Measurements from ENCODE around the gene KCTD10. TPM values are rescaled to one million over a fixed set of nuclear protein-coding genes. Genes with fewer than 3 reads are reported as not detected.

Gene KCTD10
- total RNA-seq, 2 donors from 2014 or later = 34.4 to 55.9 TPM

DNA sequence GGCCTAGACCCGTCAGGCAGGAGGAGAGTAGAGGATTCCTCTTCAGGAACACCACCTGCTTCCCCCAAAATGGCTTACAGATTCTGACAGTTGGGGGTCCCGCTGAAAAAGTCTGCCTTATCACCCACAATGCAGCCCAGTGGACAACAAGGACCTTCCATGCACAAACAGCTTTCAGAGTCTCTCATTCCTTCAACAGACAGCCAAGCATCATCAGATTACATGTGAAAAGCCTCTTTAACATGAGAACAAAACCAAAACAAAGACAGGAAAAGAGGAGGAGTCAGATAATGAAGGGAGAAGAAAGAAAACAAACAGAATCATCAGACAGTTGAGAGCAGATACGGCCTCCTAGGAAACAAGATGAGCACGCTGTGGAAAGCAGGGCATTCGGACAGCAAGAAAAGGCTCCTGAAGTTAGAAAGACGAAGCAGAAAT lies 18.3 kb downstream of the KCTD10 start:
- Histone ChIP-seq H3K27ac (peak overlapping the region; percentile 57 to 99), H3K4me3 (no peak overlapping the region), H3K4me1 (peaks cover 0 to 65% of the 10 kb centered on the region in 2 donors), H3K27me3 (no peaks in the 10 kb centered on the region), H3K36me3 (peaks cover 53% of the 10 kb centered on the region), H3K9me3 (no peaks in the 10 kb centered on the region)
- DNase-seq (ENCODE audit: low spot score) = no peak
- TF ChIP-seq, protein P1, sequence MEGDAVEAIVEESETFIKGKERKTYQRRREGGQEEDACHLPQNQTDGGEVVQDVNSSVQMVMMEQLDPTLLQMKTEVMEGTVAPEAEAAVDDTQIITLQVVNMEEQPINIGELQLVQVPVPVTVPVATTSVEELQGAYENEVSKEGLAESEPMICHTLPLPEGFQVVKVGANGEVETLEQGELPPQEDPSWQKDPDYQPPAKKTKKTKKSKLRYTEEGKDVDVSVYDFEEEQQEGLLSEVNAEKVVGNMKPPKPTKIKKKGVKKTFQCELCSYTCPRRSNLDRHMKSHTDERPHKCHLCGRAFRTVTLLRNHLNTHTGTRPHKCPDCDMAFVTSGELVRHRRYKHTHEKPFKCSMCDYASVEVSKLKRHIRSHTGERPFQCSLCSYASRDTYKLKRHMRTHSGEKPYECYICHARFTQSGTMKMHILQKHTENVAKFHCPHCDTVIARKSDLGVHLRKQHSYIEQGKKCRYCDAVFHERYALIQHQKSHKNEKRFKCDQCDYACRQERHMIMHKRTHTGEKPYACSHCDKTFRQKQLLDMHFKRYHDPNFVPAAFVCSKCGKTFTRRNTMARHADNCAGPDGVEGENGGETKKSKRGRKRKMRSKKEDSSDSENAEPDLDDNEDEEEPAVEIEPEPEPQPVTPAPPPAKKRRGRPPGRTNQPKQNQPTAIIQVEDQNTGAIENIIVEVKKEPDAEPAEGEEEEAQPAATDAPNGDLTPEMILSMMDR (IDR thresholded peaks at IDR 0.05) = no peak

DNA sequence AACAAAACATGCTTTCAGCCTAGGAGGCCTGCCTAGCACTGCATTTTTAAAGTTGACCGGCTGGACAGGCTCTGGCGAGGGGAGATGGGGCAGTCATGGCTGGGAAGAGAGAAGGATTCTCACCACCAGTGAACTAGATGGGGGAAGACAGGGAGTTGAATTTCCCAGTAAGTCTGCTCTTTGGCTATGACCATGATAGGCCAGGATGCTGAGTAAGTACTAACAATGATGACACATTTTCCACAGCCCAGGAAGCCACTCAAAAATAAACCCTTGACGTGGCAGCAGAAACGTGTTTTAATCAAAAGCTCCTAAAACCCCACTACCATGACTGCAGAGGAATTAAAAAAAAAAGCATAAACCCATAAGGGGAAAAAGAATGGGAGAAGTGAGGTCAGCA lies 19.0 kb downstream of the KCTD10 start:
- no peak for DNase-seq (ENCODE audit: low spot score)
- H3K36me3 ChIP-seq = peaks cover 60% of the 10 kb centered on the region
- peaks cover 0 to 58% of the 10 kb centered on the region in 2 donors for H3K4me1 ChIP-seq
- no peaks in the 10 kb centered on the region for H3K27me3 ChIP-seq
- H3K27ac ChIP-seq = peak overlapping the region; percentile 57 to 99
- no peak overlapping the region for H3K4me3 ChIP-seq
- no peaks in the 10 kb centered on the region for H3K9me3 ChIP-seq
- TF ChIP-seq, protein P1 (IDR thresholded peaks at IDR 0.05) = no peak

DNA sequence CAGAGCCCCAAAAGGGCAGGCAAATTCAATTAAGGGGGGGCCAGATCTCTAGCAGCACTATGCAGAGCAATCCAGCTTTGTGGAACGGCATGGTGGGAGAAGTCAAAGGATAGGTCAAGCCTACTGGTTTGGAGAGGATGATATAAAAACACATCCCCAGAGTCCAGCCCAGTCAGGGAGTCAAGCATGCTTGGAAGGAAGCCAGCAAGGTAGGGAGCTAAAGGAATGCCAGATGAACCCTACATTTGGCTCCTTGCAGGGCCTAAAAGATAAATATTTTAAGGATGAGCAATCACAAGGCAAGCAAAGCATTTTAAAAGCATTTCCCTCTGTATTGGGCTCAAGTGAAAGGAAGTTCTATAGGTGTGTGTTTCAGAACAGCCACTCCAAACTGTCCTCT lies 21.4 kb downstream of the KCTD10 start:
- Histone ChIP-seq H3K27ac (no peak overlapping the region), H3K9me3 (no peaks in the 10 kb centered on the region), H3K36me3 (peaks cover 84% of the 10 kb centered on the region), H3K4me3 (no peak overlapping the region), H3K4me1 (peaks cover 0 to 34% of the 10 kb centered on the region in 2 donors), H3K27me3 (no peaks in the 10 kb centered on the region)
- TF ChIP-seq, protein P1 (IDR thresholded peaks at IDR 0.05) = no peak
- no peak for DNase-seq (ENCODE audit: low spot score)

DNA sequence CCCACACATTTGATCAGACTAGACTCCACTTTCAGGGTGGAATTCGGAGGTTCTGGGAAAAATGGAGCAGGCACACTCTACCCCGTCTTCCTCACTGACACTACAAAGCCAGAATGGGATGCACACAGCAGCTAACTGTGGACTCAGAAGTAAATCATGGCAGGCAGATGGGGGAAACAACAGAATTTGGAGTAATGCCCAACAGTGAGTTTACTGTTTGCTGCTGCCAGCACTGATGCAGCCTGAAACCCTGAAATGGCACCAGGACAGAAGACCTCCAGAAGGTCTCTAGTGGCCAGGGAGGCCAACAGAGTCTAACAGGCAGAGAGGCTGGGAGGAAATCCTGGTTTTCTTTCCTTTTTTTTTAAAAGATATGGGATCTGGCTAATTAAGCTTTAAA lies 24.6 kb downstream of the KCTD10 start:
- Histone ChIP-seq H3K36me3 (peaks cover 78% of the 10 kb centered on the region), H3K4me1 (peaks cover 0 to 6% of the 10 kb centered on the region in 2 donors), H3K4me3 (no peak overlapping the region), H3K27ac (no peak overlapping the region), H3K9me3 (no peaks in the 10 kb centered on the region), H3K27me3 (no peaks in the 10 kb centered on the region)
- no peak for DNase-seq (ENCODE audit: low spot score)
- TF ChIP-seq, protein P1 (IDR thresholded peaks at IDR 0.05) = no peak

DNA sequence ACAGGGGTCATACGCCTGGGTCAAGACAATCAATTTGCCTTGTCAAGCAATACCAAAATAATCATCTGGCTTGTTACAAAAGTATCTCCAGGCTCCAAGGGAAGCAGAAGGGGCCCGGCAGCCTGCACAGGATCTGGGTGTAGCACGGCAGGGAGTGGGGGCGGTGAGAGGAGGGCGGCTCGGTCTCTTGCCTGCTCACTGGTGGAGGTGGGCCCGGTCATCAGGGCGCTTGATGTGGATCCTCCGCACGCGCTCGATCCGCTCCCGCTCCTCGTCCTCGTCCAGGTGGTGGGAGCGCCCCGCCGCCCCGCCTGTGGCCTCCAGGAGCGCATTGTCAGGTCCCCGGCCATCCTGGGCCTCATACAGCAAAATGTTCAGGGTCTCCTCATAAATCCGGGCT lies 25.7 kb downstream of the KCTD10 start:
- H3K27ac ChIP-seq = no peak overlapping the region
- peaks cover 0 to 10% of the 10 kb centered on the region in 2 donors for H3K4me1 ChIP-seq
- no peak overlapping the region for H3K4me3 ChIP-seq
- TF ChIP-seq, protein P1 (IDR thresholded peaks at IDR 0.05) = no peak
- H3K36me3 ChIP-seq = peaks cover 73% of the 10 kb centered on the region
- no peak for DNase-seq (ENCODE audit: low spot score)
- H3K9me3 ChIP-seq = no peaks in the 10 kb centered on the region
- no peaks in the 10 kb centered on the region for H3K27me3 ChIP-seq

DNA sequence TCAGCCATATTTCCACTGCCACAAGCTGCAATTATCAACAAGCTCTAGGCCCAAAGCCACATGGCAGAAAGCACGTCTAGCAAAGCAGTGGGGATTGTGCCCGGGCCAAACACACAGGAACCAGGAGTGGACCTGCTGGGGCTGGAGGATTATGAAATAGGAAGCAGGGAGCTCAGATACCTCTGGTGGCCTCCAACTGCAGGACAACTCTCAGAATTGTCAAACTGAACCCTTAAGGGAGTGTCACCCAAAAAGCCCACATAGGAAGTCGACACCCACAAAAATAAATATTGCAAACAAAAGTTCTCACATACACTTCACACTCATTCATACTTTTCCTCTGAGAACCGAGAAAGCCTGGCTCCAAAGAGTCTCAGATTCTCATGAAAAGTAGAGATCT lies 26.1 kb downstream of the KCTD10 start:
- peaks cover 71% of the 10 kb centered on the region for H3K36me3 ChIP-seq
- TF ChIP-seq, protein P1 (IDR thresholded peaks at IDR 0.05) = no peak
- no peak overlapping the region for H3K27ac ChIP-seq

More for the DNA sequence above, 26.1 kb downstream of the KCTD10 start:
- Histone ChIP-seq H3K4me1 (peaks cover 0 to 10% of the 10 kb centered on the region in 2 donors), H3K9me3 (no peaks in the 10 kb centered on the region), H3K4me3 (no peak overlapping the region), H3K27me3 (no peaks in the 10 kb centered on the region)
- DNase-seq (ENCODE audit: low spot score) = no peak

Data from right atrium auricular region (tissue), 2 donors.